ENCODE data around the gene TAF9.
A peak's percentile ranks its signal among the peaks of the same experiment; 100 is the strongest.
"Not testable (repeated sequence)": the region's sequence is repeated elsewhere in the genome, so short reads cannot be mapped to it uniquely, and the experiment has no call there.

TAF9 gene, protein sequence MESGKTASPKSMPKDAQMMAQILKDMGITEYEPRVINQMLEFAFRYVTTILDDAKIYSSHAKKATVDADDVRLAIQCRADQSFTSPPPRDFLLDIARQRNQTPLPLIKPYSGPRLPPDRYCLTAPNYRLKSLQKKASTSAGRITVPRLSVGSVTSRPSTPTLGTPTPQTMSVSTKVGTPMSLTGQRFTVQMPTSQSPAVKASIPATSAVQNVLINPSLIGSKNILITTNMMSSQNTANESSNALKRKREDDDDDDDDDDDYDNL

DNA sequence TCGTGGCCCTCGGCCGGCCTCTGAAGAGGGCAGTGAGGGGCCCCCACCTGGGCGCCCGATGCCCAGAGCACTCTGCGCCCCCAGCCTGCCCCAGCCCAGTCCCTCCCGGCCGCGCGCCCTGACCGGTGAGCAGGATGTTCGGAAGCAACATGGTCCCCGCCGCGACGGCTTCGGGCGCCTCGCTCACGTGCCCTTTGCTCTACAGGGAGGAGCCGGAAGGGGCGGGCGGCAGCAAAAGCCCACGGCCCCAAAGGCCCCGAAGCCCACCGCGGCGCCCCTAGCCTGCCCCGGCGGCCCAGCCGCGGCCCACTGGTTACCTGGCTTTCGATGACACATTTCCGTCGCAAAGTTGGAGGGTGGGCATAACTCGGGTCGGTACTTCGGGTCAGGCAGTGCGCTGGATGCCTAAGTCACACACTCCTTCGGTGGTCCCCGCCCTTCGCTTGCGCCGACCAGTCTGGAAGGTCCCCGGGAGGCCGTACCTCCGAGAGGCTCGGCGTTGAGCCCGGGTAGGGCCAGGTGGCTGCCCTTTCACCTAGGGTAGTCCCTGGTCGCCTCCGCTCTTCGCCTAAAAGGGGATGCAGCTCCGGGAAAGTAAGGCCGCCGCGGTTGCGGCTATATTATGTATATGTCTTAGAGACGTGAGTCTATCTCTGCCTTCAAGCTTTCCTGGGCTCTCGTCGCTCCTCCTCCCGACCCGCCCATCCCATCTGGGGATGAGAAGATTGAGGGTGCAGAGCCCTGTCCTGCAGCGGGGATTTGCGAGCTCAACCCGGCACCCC is at the start of gene TAF9, which contains the start of the genes AK6 and RAD17:
TSS of gene TAF9 (minus strand) at position 181 of the 782 bp plus-strand sequence. CDS start 3,783 bp downstream, outside the sequence.
TSS of gene AK6 (minus strand) at position 181 of the 782 bp plus-strand sequence. CDS start at position 151, 30 bp downstream.
TSS of gene RAD17 (plus strand) at position 479 of the 782 bp plus-strand sequence. CDS start 2,391 bp downstream, outside the sequence.
- peak; percentile 75 for DNase-seq (ENCODE audit: low read depth, low spot score)

DNA sequence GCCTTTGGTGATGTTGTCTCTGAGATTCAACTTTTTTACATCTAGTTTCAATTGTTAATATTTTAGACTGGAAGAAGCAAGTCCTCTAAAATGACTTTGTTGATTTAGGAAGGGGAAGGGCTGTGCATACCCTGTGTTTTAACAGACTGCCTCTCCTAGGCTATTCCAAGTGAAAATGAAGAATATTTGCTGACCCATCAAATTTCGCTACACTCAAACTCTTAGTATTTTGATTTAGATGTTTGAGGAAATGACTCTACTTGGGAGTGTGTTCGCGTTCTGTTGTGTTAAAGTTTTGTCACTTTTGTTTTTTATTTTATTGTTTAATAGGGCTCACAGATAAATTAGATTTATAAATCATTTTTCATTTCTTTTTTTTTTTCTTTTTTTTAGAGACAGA is 49.2 kb upstream of the TAF9 start:
- DNase-seq (ENCODE audit: low read depth, low spot score): no peak

DNA sequence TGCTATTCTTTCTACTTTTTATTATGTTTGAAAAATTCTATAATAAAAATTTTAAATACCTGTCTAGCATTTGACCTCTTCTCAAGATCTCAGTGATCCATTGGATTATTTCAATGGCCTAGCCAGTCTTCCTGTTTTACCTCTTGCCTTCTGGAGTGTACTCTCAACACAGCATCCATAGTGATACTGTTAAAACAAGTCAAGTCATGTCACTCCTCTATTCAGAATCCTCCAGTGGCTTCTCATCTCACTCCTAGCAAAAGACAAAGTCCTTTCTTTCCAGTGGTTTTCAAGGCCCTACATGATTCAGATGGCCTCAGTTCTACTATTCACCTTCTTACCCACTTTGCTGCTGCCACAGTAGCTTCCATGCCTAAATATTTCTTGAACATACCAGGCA is 47.4 kb upstream of the TAF9 start:
- no peak for DNase-seq (ENCODE audit: low read depth, low spot score)

DNA sequence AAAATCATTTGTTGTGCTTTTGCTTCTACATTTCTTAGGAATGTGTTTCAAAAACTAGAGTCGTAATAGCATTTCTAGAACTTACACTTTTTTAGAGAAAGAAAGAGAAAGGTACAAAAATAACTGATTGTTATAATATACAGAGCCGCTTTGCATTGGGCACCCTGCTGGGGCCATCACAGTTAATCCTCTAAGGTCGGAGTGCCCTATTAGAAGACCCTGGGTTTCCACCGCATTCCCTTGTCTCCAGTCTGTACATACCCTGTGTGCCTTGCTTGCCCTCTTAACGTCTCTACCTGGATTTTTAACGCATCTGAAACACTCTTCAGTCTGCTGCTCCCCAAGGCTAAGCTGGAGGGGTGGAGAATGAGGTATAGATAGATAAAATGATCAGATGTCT is 46.9 kb upstream of the TAF9 start:
- no peak for DNase-seq (ENCODE audit: low read depth, low spot score)

DNA sequence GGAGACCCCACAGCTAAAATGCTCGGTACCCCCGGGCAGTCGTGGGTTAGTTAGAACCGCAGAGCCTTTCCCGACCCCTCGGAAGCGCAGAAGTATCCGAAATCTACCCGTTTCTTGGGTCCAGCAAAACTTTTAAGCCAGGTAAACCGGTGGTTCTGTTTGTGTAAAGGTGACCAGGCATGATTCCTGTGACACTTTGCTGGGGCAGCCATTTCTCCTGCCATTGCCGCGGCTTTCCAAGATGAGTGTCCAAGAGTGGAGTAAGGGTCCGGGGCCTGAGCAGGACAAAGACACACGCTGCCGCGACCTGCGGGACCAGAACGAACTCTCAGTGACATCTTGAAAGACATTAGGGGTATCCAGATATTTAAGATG is 46.3 kb upstream of the TAF9 start:
- no peak for DNase-seq (ENCODE audit: low read depth, low spot score)

DNA sequence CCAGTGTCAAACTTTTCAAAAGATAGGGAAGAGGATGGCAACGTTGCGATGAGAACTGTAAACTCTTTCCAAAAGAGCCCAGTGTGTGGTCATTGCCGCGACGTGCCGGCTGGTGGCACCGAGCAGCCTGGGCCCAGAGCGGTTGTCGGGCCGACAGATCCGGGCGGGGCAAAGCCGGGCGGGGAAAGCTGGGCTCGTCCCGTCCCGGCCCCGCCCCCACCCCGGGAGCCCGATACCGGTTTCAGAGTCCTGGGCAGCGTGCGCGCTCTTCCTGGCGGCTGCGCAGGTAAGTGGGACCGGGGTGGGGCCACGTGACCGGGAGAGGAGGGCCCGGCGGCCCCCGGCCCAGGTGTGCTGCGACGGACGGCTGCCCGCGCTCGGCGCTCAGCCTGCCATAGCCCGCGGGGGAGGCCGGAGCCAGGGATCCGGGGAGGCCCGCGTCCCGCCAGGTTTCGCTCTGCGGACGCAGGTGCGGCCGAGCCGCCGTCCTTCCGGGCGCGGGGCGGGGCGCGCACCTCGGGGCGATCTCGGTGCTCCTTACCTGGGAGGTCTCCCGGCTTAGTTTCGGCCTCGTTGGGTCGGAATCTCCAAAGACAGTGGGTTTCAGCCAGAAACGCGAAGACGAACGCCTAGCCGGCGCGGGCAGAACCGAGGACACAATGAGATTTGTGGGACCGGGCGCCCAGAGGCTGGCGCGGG is 45.7 kb upstream of the TAF9 start, which contains the start of gene MARVELD2:
TSS of gene MARVELD2 (plus strand) at position 232 of the 699 bp plus-strand sequence. CDS start 4,270 bp downstream, outside the sequence.
- DNase-seq (ENCODE audit: low read depth, low spot score): peak; percentile 60

DNA sequence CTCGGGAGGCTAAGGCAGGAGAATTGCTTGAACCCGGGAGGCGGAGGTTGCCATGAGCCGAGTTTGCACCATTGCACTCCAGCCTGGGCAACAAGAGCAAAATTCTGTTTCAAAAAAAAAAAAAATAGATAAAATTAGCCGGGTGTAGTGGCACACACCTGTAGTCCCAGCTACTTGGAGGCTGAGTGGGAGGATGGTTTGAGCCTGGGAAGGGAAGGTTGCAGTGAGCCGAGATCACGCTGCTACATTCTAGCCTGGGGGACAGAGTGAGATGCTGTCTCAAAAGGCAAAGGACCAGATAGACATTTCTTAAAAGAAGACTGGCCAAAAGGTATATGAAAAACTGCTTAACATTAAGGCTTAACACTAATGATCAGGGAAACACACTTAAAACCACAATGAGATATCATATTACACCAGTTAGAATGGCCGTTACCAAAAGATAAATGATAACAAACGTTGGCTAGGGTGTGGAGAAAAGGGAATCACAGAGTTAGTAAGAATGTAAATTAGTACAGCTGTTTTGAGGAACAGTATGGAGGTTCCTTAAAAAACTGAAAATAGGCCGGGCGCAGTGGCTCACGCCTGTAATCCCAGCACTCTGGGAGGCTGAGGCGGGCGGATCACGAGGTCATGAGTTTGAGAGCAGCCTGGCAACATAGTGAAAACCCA is 35.5 kb upstream of the TAF9 start:
- DNase-seq (ENCODE audit: low read depth, low spot score): no peak

DNA sequence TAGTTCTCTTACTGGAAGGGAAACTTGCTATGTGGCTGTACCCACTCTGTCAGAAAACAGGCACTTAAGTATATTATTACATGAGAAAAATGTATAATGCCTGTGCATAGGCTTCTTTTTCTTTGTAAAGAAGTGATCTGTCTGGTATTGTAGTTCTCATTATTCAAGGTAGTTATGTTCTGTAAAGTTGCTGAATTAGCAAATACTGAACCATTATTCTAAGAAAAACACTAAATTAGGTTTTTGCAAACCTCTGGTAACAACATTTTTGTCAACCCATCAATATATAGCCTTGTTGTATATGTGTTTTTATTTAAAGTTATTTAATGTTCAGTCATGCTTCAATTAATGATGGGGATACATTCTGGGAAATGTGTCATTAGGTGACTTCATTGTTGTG is 9.1 kb upstream of the TAF9 start:
- no peak for DNase-seq (ENCODE audit: low read depth, low spot score)

DNA sequence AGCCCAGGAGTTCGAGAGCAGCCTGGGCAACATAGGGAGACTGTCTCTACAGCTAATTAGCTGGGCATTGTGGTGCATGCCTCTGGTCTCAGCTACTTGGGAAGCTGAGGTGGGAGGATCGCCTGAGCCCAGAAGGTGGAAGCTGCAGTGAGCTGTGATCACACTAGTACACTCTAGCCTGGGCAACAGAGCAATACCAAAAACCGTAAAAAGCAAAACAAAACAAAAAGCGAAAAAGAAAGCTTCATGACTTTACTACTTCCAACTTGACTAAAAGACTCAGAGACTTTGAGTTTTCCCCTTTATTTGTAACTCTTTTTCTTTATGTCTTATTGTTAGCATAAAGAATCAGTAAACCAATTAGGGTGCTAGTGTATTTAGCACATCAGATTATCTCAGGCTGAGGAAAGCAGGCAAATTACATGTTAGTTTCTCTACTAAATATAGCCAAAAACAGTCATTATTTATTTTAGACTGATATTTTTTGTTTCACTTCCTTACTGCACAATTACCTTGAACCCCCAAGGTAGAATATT is 5.7 kb upstream of the TAF9 start:
- no peak for DNase-seq (ENCODE audit: low read depth, low spot score)

DNA sequence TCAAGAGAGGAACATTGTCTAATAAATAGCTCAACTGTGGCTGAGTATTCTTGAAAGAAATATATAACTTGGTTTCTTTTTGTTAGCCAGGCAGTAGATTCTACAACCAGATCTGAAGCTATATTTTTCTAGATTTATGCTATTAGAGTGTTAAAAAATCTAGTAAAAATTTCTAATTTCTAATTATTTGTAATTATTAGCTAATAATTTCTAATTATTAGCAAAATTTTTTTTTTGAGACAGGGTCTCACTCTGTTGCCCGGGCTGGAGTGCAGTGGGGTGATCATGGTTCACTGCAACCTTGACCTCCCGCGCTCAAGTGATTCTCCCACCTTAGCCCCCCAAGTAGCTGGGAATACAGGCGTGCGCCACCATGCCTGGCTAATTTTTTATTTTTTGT is 3.1 kb upstream of the TAF9 start:
- no peak for DNase-seq (ENCODE audit: low read depth, low spot score)

DNA sequence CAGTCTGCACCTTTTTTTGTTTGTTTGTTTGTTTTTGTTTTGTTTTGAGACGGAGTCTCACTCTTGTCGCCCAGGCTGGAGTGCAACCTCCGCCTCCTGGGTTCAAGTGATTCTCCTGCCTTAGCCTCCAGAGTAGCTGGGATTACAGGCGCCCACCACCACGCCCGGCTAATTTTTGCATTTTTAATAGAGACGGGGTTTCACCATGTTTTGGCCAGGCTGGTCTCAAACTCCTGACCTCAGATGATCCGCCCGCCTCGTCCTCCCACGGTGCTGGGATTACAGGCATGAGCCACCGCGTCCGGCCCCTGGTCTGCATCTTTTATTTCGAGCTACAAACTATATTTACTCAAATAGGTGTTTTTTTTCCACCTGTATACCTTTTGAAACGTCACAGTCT is 1.0 kb upstream of the TAF9 start:
- not testable (repeated sequence) for DNase-seq (ENCODE audit: low read depth, low spot score)

DNA sequence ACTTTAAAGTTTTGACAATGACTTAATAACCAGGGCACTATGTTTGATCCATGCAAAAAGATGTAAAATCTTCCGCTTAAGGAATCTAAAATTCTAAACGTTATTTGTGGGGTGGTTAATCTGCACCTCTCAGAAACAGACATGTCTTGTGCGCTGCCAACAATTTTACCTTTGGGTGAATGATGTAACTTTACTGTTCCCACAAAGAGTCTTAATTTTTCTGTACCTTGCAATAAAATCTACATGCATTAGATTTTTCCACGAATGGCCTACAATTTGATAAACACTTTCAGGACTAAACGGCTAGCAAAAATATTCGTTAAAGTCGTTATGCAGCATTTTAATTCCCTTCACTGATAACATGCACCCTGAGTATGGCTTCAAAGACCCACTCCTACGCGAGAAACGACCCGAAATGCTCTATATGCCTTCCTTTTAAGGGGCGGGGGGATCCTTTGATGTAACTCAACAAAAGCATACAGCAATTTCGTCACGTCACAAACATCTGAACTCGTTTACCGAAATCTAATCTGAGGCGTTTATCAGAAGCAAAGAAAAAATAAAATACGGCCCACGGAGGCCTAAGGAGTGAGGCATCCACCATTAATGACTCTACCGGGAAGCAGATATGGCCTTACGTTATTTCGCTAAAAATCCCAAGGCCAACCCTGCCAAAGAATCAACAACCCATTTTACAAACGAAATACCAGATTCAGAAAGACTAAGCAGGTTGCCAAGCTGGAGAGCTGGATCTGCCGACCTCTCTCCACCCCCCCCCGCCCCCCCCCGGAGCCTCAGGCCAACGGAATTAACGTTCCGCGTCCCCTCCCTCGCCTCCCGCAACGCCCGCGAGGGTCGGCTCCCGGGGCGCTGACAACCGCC is 621 bp downstream of the TAF9 start:
- DNase-seq (ENCODE audit: low read depth, low spot score): no peak

DNA sequence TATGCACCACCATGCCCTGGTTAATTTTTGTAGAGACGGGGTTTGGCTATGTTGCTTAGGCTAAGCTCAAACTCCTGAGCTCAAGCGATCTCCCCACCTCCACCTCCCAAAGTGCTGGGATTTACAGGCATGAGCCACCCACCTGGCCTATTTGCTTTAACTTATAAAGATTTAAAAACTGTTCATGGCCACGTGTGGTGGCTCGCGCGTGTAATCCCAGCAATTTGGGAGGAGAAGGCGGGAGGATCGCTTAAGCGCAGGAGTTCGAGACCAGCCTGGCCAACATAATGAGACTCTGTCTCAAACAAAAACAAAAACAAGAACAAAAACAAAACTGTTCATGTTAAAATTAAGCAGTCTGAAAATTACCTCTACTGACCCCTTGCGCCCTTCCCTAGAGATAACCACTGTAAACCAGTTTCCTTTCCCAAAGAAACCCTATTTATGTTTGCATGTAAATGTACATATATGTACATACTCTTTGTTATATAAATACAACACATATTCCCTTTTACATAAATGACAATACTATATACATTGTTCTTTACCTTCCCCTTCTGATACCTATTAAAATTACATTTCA is 1.5 kb downstream of the TAF9 start:
- no peak for DNase-seq (ENCODE audit: low read depth, low spot score)

DNA sequence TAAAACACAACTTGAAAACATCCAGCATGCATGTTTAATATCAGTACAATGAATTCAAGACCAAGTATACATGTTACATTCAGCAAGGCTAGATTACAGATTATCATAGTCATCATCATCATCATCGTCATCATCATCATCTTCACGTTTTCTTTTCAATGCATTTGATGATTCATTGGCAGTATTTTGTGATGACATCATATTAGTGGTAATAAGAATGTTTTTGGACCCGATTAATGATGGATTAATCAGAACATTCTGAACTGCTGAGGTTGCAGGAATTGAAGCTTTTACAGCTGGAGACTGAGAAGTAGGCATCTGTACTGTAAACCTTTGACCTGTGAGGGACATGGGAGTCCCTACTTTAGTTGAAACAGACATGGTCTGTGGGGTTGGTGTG is 4.5 kb downstream of the TAF9 start:
- no peak for DNase-seq (ENCODE audit: low read depth, low spot score)

DNA sequence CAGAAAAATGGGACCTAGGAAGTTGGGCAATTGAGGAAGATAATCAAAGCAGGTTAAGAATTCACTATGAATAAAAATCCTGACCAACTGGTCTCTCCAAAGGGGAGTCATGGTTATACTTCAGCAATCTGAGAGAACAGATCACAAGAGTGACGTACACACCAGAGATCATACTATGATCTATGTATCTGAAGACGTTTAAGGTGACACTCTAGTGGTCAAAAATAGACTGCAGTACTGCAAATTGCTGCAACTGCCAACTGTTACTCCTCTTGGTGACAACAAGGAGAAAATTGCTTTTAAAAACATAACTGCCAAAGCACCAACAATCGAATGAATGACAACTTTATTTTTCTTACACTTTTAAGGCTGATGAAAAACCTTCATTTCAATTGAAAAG is 4.9 kb downstream of the TAF9 start:
- DNase-seq (ENCODE audit: low read depth, low spot score): no peak

DNA sequence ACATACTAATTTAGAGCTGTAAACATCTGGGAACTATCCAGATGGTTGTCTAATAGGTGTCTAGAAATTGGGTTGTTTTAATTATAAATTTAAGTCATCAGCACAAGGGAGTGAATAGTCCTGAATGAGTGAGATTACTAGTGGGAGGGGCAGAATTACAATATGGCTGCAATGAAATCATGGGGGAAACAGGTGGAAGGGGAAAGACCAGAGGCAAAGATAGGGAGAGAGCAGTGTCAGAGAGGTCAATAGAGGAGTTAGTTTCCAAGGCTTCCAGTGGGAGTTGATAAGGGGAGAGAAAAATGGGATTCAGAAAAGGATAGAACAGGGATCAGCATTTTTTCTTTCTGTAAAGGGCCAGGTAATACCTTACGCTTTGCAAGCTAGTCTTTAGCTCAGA is 8.9 kb downstream of the TAF9 start:
- DNase-seq (ENCODE audit: low read depth, low spot score): no peak

DNA sequence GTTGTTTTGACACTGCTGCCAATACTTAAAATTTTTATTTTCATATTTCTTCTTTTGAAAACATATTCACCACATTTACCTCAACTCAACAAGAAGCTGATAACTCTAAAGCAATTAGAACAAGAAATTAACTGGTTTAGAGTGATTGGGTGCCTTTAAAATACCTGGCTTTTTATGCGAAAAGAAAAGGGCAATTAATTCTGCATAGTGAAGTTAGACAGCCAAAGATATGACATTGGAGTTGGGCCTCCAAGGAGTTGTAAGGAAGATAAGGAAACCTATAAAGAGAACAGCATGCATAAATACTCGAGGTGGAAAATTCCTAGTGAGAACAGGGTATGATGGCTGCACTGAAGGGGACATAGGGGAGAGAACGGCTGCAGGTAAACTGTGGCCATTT is 9.6 kb downstream of the TAF9 start:
- DNase-seq (ENCODE audit: low read depth, low spot score): no peak

DNA sequence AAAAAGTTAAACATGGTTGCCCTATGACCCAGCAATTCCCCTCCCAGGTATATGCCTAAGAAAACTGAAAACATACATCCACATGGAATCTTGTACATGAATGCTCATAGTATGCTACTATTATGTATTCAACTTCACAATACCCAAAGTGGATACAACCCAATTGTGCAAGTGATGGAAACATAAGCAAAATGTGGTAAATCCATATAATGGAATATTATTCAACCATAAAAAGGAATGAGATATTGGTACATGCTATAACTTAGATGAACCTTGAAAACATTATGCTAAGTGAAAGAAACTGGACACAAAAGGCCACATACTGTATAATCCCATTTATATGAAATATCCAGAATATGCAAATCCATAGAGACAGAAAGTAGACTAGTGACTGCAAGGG is 18.7 kb downstream of the TAF9 start:
- DNase-seq (ENCODE audit: low read depth, low spot score): no peak

DNA sequence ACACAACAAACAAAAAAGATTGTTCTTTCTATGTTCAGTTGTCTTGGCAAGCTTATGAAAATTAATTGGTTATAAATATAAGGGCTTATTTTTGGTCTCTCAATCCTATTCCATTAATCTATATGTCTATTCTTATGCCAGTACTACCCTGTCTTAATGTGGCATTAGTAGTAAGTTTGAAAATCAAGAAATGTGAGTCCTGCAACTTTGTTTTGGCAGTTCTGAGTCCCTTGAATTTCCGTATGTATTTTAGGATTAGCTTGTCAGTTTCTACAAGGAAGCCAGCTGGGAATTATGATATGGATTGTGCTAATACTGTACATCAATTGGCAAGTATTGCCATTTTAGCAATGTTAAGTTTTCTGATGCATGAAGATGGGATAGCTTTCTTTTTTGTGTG is 26.2 kb downstream of the TAF9 start:
- no peak for DNase-seq (ENCODE audit: low read depth, low spot score)

DNA sequence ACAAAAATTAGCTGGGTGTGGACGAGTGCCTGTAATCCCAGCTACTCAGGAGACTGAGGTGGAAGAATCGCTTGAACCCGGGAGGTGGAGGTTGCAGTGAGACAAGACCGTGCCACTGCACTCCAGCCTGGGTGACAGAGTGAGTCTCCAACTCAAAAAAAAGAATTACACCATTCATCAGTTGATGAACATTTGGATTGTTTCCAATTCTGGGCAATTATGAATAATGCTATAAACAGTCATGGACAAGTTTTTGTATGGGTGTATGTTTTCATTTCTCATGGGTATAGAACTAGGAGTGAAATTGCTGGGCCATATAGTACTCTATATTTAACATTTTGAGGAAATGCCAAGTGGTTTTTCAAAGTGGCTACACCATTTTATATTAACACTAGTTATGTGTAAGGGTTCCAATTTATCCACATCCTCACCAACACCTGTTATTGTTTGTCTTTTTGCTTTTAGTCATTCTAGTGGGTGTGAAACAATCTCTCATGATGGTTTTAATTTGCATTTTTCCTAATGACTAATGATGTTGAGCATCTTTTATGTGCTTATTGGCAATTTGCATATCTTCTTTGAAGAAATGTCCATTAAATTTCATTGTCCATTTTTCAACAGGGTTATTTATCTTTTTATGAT is 27.7 kb downstream of the TAF9 start:
- no peak for DNase-seq (ENCODE audit: low read depth, low spot score)

Data from iPS DF 19.7 (cell line).